HG03108 (cell line): ENCODE results near the gene LRP5.
"Not testable (repeated sequence)": the region's sequence is repeated elsewhere in the genome, so short reads cannot be mapped to it uniquely, and the experiment has no call there.

Experiments used
- ATAC-seq: cut with Tn5 transposase; IDR thresholded peaks from one replicate; pipeline ENCODE4 v1.9.1; 2021; ENCODE audit warnings: moderate library complexity; ENCODE audit not compliant: unreplicated experiment

LRP5 gene

GRCh38 chr11:68459886-68460740 is 147.7 kb downstream of the LRP5 start:
- ATAC-seq = peak; percentile 78

- ATAC-seq = peak; percentile 28
These were observed 148.6 kb downstream of the LRP5 start, which contains the start of gene PPP6R3 for GRCh38 chr11:68460741-68461574. Gene PPP6R3, plus strand, starts transcription at chr11:68460752. Its CDS starts 76,913 bp downstream, at chr11:68537665.

DNA sequence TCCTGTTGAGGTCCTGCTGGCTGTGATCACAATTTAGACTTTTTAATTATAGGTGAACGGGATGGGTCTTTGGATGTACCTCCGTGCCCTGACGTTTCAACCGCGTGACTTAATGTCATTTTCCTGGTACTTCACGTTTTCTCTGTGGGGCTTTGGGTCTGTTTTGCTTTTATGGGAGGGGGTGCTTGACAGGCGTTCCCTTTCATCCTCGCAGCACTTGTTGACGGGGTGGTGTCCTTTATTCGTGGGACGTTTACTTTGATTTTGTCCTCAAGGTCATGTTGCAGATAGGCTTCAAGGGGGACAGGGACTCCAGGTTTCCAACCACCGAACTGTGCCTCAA is 149.2 kb downstream of the LRP5 start:
- ATAC-seq = no peak

DNA sequence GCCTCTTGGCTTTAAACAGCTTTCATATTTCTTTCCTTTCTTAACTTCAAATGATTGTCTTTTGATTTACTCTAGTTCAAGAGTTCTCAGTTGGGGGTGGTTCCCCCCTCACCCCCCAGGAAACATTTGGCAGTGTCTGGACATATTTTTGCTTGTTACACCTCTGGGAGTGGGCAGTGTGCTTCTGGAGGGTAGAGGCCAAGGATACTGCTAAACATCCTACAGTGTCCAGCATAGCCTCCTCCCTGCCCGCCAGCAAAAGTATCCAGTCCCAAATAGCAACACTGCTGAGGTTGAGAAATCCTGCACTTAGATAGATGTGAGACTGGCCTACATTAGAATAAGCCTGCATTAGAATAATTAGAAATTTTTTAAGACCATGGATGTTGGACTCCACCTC is 151.3 kb downstream of the LRP5 start:
- no peak for ATAC-seq

GRCh38 chr11:68467201-68467834 is 154.9 kb downstream of the LRP5 start:
- ATAC-seq = no peak

GRCh38 chr11:68468217-68468828 is 155.9 kb downstream of the LRP5 start:
- no peak for ATAC-seq

GRCh38 chr11:68469122-68469521 is 156.7 kb downstream of the LRP5 start:
- no peak for ATAC-seq

- no peak for ATAC-seq
These were observed 157.3 kb downstream of the LRP5 start for GRCh38 chr11:68469642-68470041.

DNA sequence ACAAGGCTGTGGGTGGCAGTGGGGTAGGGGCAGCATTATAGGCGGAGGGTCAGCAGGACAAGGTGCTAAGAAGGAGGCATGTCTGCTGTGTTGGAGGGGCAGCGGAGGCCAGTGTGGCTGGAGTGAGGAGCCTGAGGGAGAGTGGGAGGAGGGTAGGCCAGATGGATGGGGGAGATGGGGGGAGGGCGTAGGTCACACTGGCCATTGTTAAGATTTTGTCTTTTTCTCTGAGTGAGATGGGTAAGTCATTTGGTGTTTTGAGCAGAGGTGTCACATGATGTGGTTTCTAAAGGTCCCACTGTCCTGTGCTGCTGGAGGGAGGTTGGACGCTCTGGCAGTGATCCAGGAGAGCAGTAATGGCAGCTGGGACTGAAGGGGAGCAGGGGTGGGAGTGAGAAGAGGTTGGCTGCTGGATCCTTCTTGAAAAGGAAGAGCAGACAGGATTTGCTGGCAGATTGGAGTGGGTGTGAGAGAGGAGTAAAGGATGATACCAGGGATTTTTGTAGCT is 158.0 kb downstream of the LRP5 start:
- ATAC-seq = no peak

DNA sequence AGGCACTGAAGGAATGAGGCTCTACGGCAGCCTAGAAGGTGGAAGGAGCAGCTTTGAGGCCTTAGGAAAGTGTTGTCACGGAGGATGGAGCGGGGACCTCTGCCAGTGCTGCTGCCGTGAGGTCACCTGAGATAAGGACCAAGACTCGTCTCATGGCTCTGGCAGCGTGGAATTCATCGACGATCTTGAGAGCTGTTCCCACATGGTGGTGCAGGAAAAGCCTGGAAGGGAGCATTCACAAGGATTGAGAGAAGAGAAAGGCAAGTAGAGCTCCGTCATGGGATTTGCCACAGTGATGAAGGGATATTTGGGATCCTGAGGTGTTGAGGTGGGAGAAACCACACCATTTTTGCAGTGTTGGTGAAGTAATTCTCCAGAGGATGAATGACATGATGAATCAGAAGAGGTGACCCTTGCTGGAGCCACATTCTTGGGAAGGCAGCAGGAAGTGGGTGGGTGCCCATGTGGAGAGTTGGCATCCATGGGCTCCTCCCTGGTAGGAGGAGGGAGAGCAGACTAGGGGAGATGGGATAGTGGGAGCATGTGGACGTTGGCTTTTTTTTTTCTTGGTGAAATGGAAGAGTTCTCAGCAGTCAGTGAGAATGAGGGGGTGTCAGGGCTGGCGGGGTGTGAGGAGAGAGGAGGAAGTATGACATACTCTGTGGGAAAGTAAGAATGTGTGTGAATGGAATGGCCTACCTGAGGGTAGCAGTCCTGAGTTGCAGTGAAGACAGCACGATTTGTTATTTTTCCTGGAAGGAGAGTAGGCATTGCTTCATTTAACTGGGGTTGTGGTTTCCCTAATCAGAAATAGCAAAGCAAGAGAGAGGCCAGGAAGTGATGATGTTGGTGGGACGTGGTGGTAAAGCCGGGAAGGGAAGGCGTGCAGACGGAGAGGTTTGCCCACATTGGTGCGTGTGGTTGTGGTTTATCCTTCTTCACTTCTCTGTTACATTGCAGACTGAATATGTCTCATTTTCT is 159.3 kb downstream of the LRP5 start:
- no peak for ATAC-seq

DNA sequence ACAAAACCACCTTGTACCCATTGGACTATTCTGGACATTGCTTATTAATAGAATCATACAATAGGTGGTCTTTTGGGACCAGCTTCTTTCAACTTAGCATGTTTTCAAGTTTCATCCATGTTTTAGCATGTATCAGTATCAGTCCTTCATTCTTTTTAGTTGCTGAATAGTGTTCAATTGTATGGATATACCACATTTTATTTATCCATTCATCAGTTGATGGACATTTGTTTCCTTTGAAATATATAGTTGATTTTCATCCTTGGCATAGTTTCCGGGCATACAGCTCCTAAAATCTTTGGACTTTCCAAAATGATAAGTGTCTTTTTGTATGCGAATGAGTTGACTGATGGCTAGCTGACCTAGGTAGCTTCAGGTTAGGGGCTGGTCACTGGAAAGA is 160.4 kb downstream of the LRP5 start:
- no peak for ATAC-seq

DNA sequence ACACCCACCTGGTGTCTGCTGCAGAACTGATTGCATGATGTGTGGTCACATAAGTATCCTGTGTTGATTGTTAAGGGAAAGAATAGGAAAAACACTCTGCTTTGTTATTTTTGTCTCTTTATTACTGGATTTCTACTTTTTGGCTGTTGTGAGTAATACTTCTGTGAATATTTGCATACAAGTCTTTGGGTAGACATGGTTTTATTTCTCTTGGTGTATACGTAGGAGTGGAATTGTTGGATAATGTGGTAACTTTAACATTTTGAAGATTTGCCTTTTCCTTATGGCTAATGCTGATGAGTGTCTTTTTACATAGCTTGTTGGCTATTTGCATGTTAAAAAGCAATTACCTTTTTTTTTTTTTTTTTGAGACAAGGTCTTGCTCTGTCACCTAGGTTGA is 161.3 kb downstream of the LRP5 start:
- no peak for ATAC-seq

DNA sequence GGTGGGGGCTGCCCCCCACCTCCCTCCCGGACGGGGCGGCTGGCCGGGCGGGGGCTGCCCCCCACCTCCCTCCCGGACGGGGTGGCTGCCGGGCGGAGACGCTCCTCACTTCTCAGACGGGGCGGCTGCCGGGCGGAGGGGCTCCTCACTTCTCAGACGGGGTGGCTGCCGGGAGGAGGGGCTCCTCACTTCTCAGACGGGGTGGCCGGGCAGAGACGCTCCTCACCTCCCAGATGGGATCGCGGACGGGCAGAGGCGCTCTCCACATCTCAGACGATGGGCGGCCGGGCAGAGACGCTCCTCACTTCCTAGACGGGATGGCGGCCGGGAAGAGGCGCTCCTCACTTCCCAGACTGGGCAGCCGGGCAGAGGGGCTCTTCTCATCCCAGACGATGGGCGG is 163.2 kb downstream of the LRP5 start:
- ATAC-seq = not testable (repeated sequence)

GRCh38 chr11:68479390-68479789 is 167.0 kb downstream of the LRP5 start:
- no peak for ATAC-seq

- ATAC-seq = no peak
These were observed 167.8 kb downstream of the LRP5 start for GRCh38 chr11:68480193-68480592.

DNA sequence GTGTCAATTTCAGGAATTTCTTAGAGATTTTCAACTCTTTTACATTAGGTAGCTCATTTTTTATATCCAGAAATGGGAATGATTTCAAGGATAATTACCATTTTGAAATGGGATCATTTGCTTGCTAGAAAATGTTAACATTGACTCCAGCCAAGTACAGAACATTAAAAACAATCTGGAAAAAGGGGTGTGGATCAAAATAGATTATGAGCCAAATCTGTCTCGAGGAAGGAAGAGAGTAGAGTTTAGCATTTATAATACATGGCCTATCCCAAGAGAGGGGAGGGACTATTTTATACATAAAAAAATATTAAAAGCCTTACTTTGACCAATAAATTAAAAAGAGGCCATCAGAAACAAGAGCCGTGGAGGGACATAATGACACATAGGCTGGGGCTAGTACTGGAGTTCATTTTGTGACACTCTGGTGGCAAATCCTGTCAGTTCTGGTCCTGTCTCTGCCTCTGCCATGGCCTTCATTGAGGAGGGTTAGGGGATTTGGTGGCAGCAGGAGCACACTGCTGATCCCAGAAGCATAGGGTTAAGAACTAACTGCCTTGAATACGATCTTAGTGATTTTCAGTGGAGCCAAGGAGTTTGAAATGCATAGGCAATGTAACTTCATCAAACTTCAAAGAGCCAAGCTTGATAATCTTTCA is 168.6 kb downstream of the LRP5 start:
- no peak for ATAC-seq

- no peak for ATAC-seq
These were observed 169.3 kb downstream of the LRP5 start for GRCh38 chr11:68481579-68482240.

GRCh38 chr11:68488623-68489022 is 176.2 kb downstream of the LRP5 start:
- ATAC-seq = no peak
